ENCODE data around the gene TUT7.
"Not testable (repeated sequence)": the region's sequence is repeated elsewhere in the genome, so short reads cannot be mapped to it uniquely, and the experiment has no call there.

Gene TUT7

DNA sequence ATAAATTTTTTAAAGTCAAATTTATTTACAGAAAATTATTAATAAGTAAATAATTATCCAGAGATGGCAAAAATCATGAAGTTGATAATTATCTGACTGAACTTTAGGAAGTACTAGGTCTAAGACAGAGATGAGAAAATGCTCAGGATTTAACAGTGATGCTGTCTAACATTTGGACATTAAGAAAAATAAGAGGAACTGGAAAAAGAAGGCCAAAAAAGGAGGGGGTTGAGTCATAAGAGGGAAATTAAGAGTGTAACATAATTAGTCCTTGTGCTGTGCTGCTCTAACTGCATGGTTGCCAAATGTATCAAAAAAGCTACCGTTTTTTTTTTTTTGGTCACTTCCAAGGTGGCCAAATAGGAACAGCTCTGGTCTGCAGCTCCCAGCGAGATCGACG, 35.4 kb upstream of the TUT7 start:
- ChIA-PET POLR2A (no interaction called here), CTCF (interaction anchor here (0.6 kb wide), 1 partner anchor 168 kb away, joined by 3 read pairs; no protein-coding TSS in a partner anchor)
- H3K27ac ChIP-seq (ENCODE audit: extremely low read depth, low read depth, low read length), result no peak overlapping the region
- no peak for TF ChIP-seq ZIC2 (tag by site-specific recombination; IDR thresholded peaks at IDR 0.05)
- TF ChIP-seq ZNF391 (tag by site-specific recombination; IDR thresholded peaks at IDR 0.05; ENCODE audit: borderline replicate concordance, low read depth), result no peak
- no peak for TF ChIP-seq KLF10 (tag by site-specific recombination; IDR thresholded peaks at IDR 0.05)
- TF ChIP-seq ZNF292 (tag by site-specific recombination; IDR thresholded peaks at IDR 0.05; ENCODE audit: borderline replicate concordance, low read depth), result no peak
- TF ChIP-seq ZBTB1 (tag by site-specific recombination; IDR thresholded peaks at IDR 0.05), result no peak
- no peak for TF ChIP-seq ZNF623 (tag by site-specific recombination; IDR thresholded peaks at IDR 0.05)
- no peak for TF ChIP-seq ZNF707 (tag by site-specific recombination; IDR thresholded peaks at IDR 0.05)
- TF ChIP-seq ZNF792 (tag by site-specific recombination; IDR thresholded peaks at IDR 0.05), result no peak
- TF ChIP-seq GLIS2 (tag by site-specific recombination; IDR thresholded peaks at IDR 0.05), result no peak
- TF ChIP-seq ZNF175 (tag by site-specific recombination; IDR thresholded peaks at IDR 0.05), result no peak
- no peak for TF ChIP-seq ZNF624 (tag by site-specific recombination; IDR thresholded peaks at IDR 0.05)
- TF ChIP-seq ZNF354C (tag by site-specific recombination; IDR thresholded peaks at IDR 0.05; ENCODE audit: borderline replicate concordance, low read depth), result no peak
- no peak for TF ChIP-seq ZNF544 (tag by site-specific recombination; IDR thresholded peaks at IDR 0.05)
- no peak for TF ChIP-seq ZNF366 (tag by site-specific recombination; conservative IDR thresholded peaks at IDR 0.05)
- TF ChIP-seq HOXC10 (CRISPR knock-in tag; IDR thresholded peaks at IDR 0.05), result no peak
- no peak for TF ChIP-seq ZNF629 (tag by site-specific recombination; IDR thresholded peaks at IDR 0.05)
- H3K4me1 ChIP-seq (ENCODE audit: control insufficient read depth, insufficient read depth, low read length), result no peaks in the 10 kb centered on the region
- H3K4me3 ChIP-seq (ENCODE audit: low read depth, low read length), result no peak overlapping the region
- H3K36me3 ChIP-seq (ENCODE audit: control insufficient read depth in 2 of 2, insufficient read depth in 1 of 2, low read length in 2 of 2), result no peaks in the 10 kb centered on the region
- H3K9me3 ChIP-seq (ENCODE audit: control insufficient read depth, insufficient read depth, low read depth, low read length), result no peaks in the 10 kb centered on the region

DNA sequence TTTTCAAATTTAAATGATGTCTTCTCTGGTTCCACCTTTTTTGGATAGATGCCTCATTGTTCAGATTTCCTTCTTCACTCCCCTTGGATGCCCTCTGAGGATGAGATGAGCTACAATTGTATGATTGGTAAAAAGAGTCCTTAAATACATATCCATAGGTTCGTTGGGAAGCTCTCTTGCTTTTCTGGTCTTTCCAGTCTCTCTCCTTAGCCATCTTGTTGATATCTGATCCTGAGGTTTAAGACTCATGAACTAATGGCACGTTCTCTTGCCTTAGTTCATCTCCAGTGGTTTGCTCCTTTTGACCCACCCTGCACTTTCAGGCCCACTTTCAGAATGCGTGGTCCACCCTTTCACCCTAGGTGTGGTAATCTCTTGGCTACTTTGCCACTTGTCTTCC, 33.2 kb upstream of the TUT7 start:
- no peaks in the 10 kb centered on the region for H3K9me3 ChIP-seq (ENCODE audit: control insufficient read depth, insufficient read depth, low read depth, low read length)
- ChIA-PET POLR2A (no interaction called here), CTCF (interaction anchor here (0.7 to 0.9 kb wide), 2 partner anchors 11 to 517 kb away, joined by 3 to 4 read pairs; no protein-coding TSS in a partner anchor)
- TF ChIP-seq ZNF768 (tag by site-specific recombination; IDR thresholded peaks at IDR 0.05) (no peak), ZNF654 (tag by site-specific recombination; IDR thresholded peaks at IDR 0.05; ENCODE audit: low read depth) (no peak), ZNF621 (tag by site-specific recombination; IDR thresholded peaks at IDR 0.05) (no peak), ZNF341 (tag by site-specific recombination; IDR thresholded peaks at IDR 0.05; ENCODE audit: low read depth) (no peak), ZNF133 (tag by site-specific recombination; IDR thresholded peaks at IDR 0.05) (no peak), ZNF843 (tag by site-specific recombination; IDR thresholded peaks at IDR 0.05) (no peak), SETDB1 (IDR thresholded peaks at IDR 0.05; ENCODE audit: insufficient read length, low read length) (no peak), ZNF423 (tag by site-specific recombination; IDR thresholded peaks at IDR 0.05) (no peak)
- TF ChIP-seq, protein P1, sequence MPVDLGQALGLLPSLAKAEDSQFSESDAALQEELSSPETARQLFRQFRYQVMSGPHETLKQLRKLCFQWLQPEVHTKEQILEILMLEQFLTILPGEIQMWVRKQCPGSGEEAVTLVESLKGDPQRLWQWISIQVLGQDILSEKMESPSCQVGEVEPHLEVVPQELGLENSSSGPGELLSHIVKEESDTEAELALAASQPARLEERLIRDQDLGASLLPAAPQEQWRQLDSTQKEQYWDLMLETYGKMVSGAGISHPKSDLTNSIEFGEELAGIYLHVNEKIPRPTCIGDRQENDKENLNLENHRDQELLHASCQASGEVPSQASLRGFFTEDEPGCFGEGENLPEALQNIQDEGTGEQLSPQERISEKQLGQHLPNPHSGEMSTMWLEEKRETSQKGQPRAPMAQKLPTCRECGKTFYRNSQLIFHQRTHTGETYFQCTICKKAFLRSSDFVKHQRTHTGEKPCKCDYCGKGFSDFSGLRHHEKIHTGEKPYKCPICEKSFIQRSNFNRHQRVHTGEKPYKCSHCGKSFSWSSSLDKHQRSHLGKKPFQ (tag by site-specific recombination; IDR thresholded peaks at IDR 0.05), result no peak
- TF ChIP-seq, protein P2, sequence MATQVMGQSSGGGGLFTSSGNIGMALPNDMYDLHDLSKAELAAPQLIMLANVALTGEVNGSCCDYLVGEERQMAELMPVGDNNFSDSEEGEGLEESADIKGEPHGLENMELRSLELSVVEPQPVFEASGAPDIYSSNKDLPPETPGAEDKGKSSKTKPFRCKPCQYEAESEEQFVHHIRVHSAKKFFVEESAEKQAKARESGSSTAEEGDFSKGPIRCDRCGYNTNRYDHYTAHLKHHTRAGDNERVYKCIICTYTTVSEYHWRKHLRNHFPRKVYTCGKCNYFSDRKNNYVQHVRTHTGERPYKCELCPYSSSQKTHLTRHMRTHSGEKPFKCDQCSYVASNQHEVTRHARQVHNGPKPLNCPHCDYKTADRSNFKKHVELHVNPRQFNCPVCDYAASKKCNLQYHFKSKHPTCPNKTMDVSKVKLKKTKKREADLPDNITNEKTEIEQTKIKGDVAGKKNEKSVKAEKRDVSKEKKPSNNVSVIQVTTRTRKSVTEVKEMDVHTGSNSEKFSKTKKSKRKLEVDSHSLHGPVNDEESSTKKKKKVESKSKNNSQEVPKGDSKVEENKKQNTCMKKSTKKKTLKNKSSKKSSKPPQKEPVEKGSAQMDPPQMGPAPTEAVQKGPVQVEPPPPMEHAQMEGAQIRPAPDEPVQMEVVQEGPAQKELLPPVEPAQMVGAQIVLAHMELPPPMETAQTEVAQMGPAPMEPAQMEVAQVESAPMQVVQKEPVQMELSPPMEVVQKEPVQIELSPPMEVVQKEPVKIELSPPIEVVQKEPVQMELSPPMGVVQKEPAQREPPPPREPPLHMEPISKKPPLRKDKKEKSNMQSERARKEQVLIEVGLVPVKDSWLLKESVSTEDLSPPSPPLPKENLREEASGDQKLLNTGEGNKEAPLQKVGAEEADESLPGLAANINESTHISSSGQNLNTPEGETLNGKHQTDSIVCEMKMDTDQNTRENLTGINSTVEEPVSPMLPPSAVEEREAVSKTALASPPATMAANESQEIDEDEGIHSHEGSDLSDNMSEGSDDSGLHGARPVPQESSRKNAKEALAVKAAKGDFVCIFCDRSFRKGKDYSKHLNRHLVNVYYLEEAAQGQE (tag by site-specific recombination; IDR thresholded peaks at IDR 0.05), result no peak
- no peaks in the 10 kb centered on the region for H3K36me3 ChIP-seq (ENCODE audit: control insufficient read depth in 2 of 2, insufficient read depth in 1 of 2, low read length in 2 of 2)
- H3K4me3 ChIP-seq (ENCODE audit: low read depth, low read length), result no peak overlapping the region
- no peak overlapping the region for H3K27ac ChIP-seq (ENCODE audit: extremely low read depth, low read depth, low read length)
- no peaks in the 10 kb centered on the region for H3K4me1 ChIP-seq (ENCODE audit: control insufficient read depth, insufficient read depth, low read length)

DNA sequence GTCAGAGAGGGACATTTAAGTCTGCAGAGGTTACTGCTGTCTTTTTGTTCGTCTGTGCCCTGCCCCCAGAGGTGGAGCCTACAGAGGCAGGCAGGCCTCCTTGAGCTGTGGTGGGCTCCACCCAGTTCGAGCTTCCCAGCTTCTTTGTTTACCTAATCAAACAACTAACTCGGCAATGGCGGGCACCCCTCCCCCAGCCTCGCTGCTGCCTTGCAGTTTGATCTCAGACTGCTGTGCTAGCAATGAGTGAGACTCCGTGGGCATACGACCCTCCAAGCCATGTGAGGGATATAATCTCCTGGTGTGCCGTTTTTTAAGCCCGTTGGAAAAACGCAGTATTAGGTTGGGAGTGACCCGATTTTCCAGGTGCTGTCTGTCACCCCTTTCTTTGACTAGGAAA, 28.8 kb upstream of the TUT7 start:
- H3K4me1 ChIP-seq (ENCODE audit: control insufficient read depth, insufficient read depth, low read length); H3K4me3 ChIP-seq (ENCODE audit: low read depth, low read length); H3K36me3 ChIP-seq (ENCODE audit: control insufficient read depth in 2 of 2, insufficient read depth in 1 of 2, low read length in 2 of 2); CTCF ChIA-PET; H3K27ac ChIP-seq (ENCODE audit: extremely low read depth, low read depth, low read length); POLR2A ChIA-PET; H3K9me3 ChIP-seq (ENCODE audit: control insufficient read depth, insufficient read depth, low read depth, low read length): not testable (repeated sequence)
